HG03565 (cell line): ENCODE data around the gene STOML1.

Experiments used
- ATAC-seq: cut with Tn5 transposase; IDR thresholded peaks from one replicate; pipeline ENCODE4 v1.9.1; 2021; ENCODE audit warnings: mild to moderate bottlenecking, moderate library complexity; ENCODE audit not compliant: unreplicated experiment

STOML1 gene

GRCh38 chr15:73991726-73992593, at the start of gene STOML1:
TSS of gene STOML1 (minus strand) at chr15:73992295. CDS start at chr15:73992223, 72 bp downstream.
- peak; percentile 76 for ATAC-seq

GRCh38 chr15:74041311-74041756, 49.2 kb upstream of the STOML1 start:
- ATAC-seq: no peak

- no peak for ATAC-seq
These were observed 48.2 kb upstream of the STOML1 start for GRCh38 chr15:74040109-74040850.

DNA sequence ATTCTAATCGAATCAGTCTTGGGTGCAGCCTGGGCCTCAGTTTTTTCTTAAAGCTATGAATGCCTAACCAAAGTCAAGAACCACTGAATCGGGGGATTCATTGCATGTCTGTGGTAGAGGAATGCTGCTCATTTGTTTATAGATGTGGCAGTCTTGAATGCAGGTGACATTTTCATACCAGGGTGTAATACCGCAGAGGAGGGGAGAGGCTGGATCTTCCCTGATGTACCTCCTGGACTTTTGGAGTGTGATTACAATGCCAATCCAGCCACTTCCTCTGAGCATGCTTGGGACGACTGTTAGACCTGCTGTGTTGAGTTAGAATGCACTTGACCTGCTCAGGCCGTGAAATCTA, 47.5 kb upstream of the STOML1 start:
- no peak for ATAC-seq

- no peak for ATAC-seq
These were observed 46.9 kb upstream of the STOML1 start for GRCh38 chr15:74038707-74039655.

DNA sequence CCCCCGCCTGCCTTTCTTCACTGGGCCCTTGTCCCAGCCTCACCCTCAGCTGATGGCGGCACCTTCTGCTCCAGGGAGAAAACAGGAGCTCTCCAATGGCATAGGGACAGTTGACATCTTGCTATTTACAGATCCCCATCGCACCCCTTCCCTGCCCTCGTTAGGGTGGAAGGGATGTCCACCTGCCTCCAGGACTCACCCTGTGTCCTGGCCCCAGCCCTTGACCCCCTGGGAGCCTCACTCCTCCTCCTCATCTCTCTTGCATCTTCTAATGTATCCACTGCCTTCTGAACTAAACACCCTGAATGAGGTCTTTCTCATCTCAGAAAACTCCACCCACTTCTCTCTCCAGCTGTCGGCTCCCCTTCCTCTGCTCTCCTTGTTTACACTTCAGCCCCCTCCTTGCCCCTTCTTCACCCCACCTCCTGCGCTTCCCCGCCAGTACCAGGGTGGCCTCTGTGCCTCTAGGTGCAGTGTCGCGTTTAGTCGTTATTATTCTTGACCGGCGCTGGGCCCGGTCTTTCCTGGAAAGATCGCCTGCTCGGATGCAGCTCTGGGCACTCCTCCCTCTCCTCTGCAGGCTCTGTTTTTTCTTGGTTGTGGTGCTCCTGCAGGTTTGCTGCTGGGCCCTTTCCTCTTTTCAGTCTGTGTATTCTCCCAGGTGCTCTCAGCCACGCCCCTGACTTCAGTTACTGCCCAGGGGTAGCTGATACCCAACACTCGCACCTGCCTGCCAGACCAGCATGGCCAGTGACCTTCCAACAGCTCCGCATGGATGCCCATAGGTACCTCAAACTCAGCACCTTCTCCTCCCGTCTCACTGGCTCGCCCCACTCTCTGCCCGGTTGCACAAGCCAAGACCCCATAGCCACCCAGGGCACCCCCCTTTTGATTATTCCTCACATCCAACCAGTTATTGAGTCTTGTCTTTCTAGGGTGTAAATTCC, 45.3 kb upstream of the STOML1 start:
- no peak for ATAC-seq

DNA sequence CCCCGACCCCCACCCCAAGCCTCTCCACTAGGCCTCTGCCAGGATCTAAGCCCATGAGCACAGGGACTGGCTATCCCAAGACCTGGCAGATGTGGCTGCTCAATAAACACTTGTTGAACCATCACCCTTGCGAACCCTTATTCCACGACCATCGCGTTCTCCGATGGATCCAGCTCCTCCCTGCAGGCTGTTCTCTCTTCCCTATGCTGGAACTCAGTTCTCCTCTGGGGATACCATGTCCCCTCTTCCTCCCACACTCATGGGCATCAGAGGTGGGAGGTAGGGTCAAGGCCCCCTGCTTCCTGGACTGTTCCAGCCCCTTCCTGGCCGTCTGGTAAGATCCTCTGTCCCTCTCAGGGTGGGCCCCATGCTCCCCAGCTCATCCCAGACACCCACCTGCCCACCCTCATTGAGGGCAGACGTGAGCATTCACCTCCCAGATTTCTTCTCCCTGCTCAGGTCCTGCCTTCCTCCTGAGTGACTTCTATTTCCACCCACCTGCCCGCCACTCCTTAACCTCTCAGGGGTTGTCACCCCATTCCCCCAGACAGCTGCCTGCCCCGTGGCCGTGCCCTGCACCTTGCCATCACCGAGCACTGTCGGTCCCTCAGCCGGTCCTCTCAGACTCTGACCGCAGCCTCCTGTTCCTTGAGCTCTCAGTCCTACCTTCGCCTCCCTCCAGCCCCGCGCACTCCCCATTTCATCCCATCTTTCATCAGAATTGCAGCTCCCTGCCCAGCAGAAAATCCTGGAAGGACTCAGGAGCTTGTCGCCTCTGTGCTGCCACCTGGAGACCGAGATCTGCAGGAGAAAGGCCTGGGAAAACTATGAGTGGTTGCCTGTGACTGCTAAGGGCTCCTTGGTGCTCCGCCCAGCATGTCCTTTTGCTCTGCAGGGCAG, 44.4 kb upstream of the STOML1 start:
- ATAC-seq: no peak

GRCh38 chr15:74035121-74036017, 43.3 kb upstream of the STOML1 start:
- no peak for ATAC-seq

- ATAC-seq: no peak
These were observed 42.2 kb upstream of the STOML1 start for GRCh38 chr15:74034206-74034755.

DNA sequence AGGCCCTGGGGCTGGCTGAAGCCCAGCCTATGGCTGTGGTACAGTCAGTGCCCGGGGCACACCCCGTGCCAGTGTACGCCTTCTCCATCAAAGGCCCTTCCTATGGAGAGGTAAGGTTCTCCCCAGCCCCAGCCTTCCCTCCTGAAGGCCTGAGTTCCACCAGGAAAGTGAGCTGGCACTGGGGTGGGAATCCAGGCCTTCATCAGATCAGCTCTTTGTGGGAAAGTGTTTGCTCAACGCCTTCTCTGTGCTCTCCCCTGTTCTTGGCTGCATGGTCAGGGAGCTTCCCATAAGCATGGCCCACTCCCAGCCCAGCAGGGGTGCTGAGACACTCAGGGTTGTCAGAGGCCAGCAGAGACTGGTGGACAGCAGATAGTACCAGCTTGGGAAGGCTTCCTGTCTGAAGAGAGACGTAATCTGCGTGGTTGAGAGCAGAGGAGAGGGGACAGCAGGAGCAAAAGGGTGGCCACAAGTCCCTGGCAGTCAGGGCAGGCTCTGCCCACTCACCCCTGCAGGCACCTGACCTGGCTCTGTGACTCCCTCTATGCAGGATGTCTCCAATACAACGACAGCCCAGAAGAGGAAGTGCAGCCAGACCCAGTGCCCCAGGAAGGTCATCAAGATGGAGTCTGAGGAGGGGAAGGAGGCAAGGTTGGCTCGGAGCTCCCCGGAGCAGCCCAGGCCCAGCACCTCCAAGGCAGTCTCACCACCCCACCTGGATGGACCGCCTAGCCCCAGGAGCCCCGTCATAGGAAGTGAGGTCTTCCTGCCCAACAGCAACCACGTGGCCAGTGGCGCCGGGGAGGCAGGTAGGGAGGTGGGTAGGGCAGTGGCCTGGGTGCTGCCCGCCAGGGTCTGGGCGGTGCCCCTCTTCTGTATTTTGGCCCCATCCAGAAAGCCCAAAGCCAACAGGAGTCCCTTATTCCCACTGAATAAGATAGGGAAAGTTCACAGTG, 40.8 kb upstream of the STOML1 start:
- no peak for ATAC-seq

GRCh38 chr15:74032046-74032445, 40.0 kb upstream of the STOML1 start:
- no peak for ATAC-seq

DNA sequence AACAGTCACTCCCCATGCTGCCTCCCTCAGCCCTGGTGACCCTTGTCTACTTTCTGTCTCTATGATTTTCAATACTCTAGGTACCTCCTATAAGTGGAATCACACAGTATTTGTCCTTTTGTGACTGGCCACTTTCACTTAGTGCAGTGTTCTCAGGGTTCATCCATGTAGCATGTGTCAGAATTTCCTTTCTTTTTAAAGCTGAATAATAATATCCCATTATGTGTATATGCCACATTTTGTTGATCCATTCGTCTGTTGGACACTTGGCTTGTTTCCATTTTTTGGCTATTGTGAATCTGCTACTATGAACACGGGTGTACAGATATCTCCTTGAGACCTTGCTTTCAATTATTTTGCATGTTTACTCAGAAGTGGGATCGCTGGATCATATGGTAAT, 36.6 kb upstream of the STOML1 start:
- no peak for ATAC-seq

DNA sequence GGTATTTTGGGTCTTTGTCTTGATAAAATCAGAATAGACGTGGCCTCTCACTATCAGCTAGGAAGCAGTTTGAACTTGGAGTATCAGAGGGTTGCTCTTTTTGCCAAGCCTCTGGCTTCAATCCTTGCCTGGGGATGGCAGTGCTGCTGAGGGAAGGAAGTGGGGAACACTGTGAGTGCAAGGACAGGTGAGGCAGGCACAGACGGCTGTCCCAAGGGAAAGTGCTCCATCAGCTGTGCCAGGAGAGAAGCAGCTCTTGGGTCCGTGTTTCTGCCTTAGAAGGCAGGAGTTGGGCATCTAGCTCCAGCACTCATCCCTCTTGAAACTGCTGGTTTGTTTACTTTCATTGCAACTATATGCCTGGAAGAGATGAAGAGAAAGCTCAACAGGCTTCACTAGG, 35.6 kb upstream of the STOML1 start:
- no peak for ATAC-seq

GRCh38 chr15:74025436-74025835, 33.3 kb upstream of the STOML1 start:
- ATAC-seq: no peak

- ATAC-seq: no peak
These were observed 32.6 kb upstream of the STOML1 start for GRCh38 chr15:74024687-74025086.

DNA sequence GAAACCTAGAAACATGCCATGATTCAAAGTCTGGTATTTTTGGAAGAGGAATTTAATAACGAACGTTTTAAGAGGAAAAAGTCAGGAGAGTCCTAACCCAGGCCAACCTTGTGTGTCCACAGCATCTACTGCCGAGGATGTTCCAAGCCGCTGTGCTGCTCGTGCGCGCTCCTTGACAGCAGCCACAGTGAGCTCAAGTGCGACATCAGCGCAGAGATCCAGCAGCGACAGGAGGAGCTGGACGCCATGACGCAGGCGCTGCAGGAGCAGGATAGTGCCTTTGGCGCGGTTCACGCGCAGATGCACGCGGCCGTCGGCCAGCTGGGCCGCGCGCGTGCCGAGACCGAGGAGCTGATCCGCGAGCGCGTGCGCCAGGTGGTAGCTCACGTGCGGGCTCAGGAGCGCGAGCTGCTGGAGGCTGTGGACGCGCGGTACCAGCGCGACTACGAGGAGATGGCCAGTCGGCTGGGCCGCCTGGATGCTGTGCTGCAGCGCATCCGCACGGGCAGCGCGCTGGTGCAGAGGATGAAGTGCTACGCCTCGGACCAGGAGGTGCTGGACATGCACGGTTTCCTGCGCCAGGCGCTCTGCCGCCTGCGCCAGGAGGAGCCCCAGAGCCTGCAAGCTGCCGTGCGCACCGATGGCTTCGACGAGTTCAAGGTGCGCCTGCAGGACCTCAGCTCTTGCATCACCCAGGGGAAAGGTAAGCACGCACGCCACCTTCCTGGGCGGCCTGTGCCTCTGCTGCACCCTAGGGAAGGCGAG, 30.8 kb upstream of the STOML1 start:
- ATAC-seq: no peak
